Neural cell (in vitro differentiated cells): ENCODE measurements around the gene KRTAP7-1. TPM values are rescaled to one million over a fixed set of nuclear protein-coding genes. Genes with fewer than 3 reads are reported as not detected.

Experiments used
- H2AFZ ChIP-seq: fragments of 200-600, 300-800 bp; sonication (generic), shearing (Covaris generic); 2 replicates; pipeline ENCODE4 v1.6.0; 2014; ENCODE audit warnings: low read depth, mild to moderate bottlenecking, antibody characterized with exemption, low read length, moderate library complexity
- H3F3A ChIP-seq: fragments of 200-600 bp; shearing (Covaris generic); 2 replicates; pipeline ENCODE4 v1.6.1; 2016; ENCODE audit warnings: mild to moderate bottlenecking, moderate library complexity, mixed read lengths, antibody characterized with exemption, low read length; ENCODE audit not compliant: insufficient read depth, poor library complexity, severe bottlenecking
- H3K27ac ChIP-seq: fragments of 200-600, 300-800 bp; sonication (generic), shearing (Covaris generic); 2 replicates; pipeline ENCODE4 v1.5.1; 2014; ENCODE audit warnings: mild to moderate bottlenecking, low read length, moderate library complexity
- H3K27me3 ChIP-seq: fragments of 300-800, 200-600 bp; sonication (generic), shearing (Covaris generic); 2 replicates; pipeline ENCODE4 v1.6.0; 2014; ENCODE audit warnings: mild to moderate bottlenecking, low read depth, low read length, moderate library complexity; ENCODE audit not compliant: insufficient read depth
- H3K36me3 ChIP-seq: fragments of 300-800, 200-600 bp; sonication (generic), shearing (Covaris generic); 2 replicates; pipeline ENCODE4 v1.5.1; 2014; ENCODE audit warnings: mild to moderate bottlenecking, antibody characterized with exemption, low read length, moderate library complexity; ENCODE audit not compliant: insufficient read depth
- H3K4me2 ChIP-seq: fragments of 300-800, 200-600 bp; sonication (generic), shearing (Covaris generic); 2 replicates; pipeline ENCODE4 v1.6.0; 2014; ENCODE audit warnings: mild to moderate bottlenecking, low read length
- H3K4me3 ChIP-seq: fragments of 300-800, 200-600 bp; sonication (generic), shearing (Covaris generic); 2 replicates; pipeline ENCODE4 v1.5.1; 2014; ENCODE audit warnings: mild to moderate bottlenecking, low read length, moderate library complexity
- H3K79me2 ChIP-seq: fragments of 200-600 bp; shearing (Covaris generic); replicated peaks from 2 replicates; pipeline ENCODE4 v1.6.0; 2014; ENCODE audit warnings: mild to moderate bottlenecking, low read length, moderate library complexity; ENCODE audit not compliant: insufficient read depth
- H3K9ac ChIP-seq: fragments of 300-800, 200-600 bp; sonication (generic), shearing (Covaris generic); 2 replicates; pipeline ENCODE4 v1.6.1; 2016; ENCODE audit warnings: mild to moderate bottlenecking, low read length, mixed read lengths
- H3K9me2 ChIP-seq: fragments of 200-600 bp; shearing (Covaris generic); 2 replicates; pipeline ENCODE4 v1.6.1; 2016; ENCODE audit warnings: mild to moderate bottlenecking, low read length, mixed read lengths; ENCODE audit not compliant: insufficient read depth
- H3K9me3 ChIP-seq: fragments of 200-600, 300-800 bp; sonication (generic), shearing (Covaris generic); 2 replicates; pipeline ENCODE4 v1.6.1; 2016; ENCODE audit warnings: mild to moderate bottlenecking, mixed run types, low read length, moderate library complexity, mixed read lengths
- H4K20me1 ChIP-seq: fragments of 200-600 bp; shearing (Covaris generic); 2 replicates; pipeline ENCODE4 v1.6.1; 2016; ENCODE audit warnings: mild to moderate bottlenecking, mixed run types; ENCODE audit not compliant: insufficient read depth
- EP300 ChIP-seq: fragments of 450-650 bp; conservative IDR thresholded peaks from 2 replicates; pipeline ENCODE4 v1.6.1; 2014; ENCODE audit warnings: antibody characterized with exemption, mild to moderate bottlenecking, moderate library complexity; ENCODE audit not compliant: poor library complexity, severe bottlenecking
- EZH2 ChIP-seq: fragments of 200-600, 300-800 bp; shearing (Covaris generic), sonication (generic); IDR thresholded peaks from 2 replicates; pipeline ENCODE4 v1.6.1; 2014; ENCODE audit warnings: antibody characterized with exemption, low read length, borderline replicate concordance, mild to moderate bottlenecking; ENCODE audit not compliant: insufficient read depth, poor library complexity, severe bottlenecking
- MXI1 ChIP-seq: fragments of 450-650 bp; conservative IDR thresholded peaks from 2 replicates; pipeline ENCODE4 v1.6.1; 2014; ENCODE audit warnings: antibody characterized with exemption, mild to moderate bottlenecking; ENCODE audit not compliant: poor library complexity, severe bottlenecking
- POLR2AphosphoS5 ChIP-seq: IDR thresholded peaks from 2 replicates; pipeline ENCODE4 v1.6.1; 2012
- RAD21 ChIP-seq: fragments of 450-650 bp; conservative IDR thresholded peaks from 2 replicates; pipeline ENCODE4 v1.6.1; 2014; ENCODE audit warnings: antibody characterized with exemption, mild to moderate bottlenecking, moderate library complexity
- REST ChIP-seq: IDR thresholded peaks from 2 replicates; pipeline ENCODE4 v1.6.1; 2012; ENCODE audit warnings: borderline replicate concordance
- SMC3 ChIP-seq: fragments of 450-650 bp; conservative IDR thresholded peaks from 2 replicates; pipeline ENCODE4 v1.6.1; 2014; ENCODE audit warnings: antibody characterized with exemption, mild to moderate bottlenecking, moderate library complexity; ENCODE audit not compliant: poor library complexity
- TAF1 ChIP-seq: IDR thresholded peaks from 2 replicates; pipeline ENCODE4 v1.6.1; 2012; ENCODE audit warnings: low read depth
- polyA minus RNA-seq: library from RNA; depleted of rRNA, polyadenylated mRNA; stranded (reverse); fragments of >200 nt; gene quantifications from 2 replicates; pipeline ENCODE4 v1.2.3, GENCODE V29; 2014
- polyA plus RNA-seq: library from polyadenylated mRNA; depleted of rRNA; stranded (reverse); fragments of >200 nt; gene quantifications from 2 replicates; pipeline ENCODE4 v1.2.3, GENCODE V29; 2014
- TF ChIP-seq, protein P1 (sequence below): fragments of 450-650 bp; IDR thresholded peaks from 2 replicates; pipeline ENCODE4 v1.5.1; 2014; ENCODE audit warnings: antibody characterized with exemption, mild to moderate bottlenecking, moderate library complexity; ENCODE audit not compliant: poor library complexity, severe bottlenecking

The KRTAP7-1 gene
- not detected in 2 replicates for polyA plus RNA-seq
- polyA minus RNA-seq = not detected in 2 replicates

- TF ChIP-seq RAD21 = no peak
- TF ChIP-seq, protein P1, sequence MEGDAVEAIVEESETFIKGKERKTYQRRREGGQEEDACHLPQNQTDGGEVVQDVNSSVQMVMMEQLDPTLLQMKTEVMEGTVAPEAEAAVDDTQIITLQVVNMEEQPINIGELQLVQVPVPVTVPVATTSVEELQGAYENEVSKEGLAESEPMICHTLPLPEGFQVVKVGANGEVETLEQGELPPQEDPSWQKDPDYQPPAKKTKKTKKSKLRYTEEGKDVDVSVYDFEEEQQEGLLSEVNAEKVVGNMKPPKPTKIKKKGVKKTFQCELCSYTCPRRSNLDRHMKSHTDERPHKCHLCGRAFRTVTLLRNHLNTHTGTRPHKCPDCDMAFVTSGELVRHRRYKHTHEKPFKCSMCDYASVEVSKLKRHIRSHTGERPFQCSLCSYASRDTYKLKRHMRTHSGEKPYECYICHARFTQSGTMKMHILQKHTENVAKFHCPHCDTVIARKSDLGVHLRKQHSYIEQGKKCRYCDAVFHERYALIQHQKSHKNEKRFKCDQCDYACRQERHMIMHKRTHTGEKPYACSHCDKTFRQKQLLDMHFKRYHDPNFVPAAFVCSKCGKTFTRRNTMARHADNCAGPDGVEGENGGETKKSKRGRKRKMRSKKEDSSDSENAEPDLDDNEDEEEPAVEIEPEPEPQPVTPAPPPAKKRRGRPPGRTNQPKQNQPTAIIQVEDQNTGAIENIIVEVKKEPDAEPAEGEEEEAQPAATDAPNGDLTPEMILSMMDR = no peak
- no peaks in the 10 kb centered on the region for H3K79me2 ChIP-seq
- H3K4me3 ChIP-seq = no peak within 1 kb of the TSS
- no peaks in the 10 kb centered on the region for H3K36me3 ChIP-seq
- H3K9me3 ChIP-seq = peaks cover 3% of the 10 kb centered on the region
- H3K9me2 ChIP-seq = no peaks in the 10 kb centered on the region
- H3F3A ChIP-seq = no peaks in the 10 kb centered on the region
- H3K9ac ChIP-seq = no peak within 1 kb of the TSS
- no peak within 1 kb of the TSS for H2AFZ ChIP-seq
- H4K20me1 ChIP-seq = no peaks in the 10 kb centered on the region
- H3K27ac ChIP-seq = no peak within 1 kb of the TSS
- no peaks in the 10 kb centered on the region for H3K27me3 ChIP-seq
- no peak within 1 kb of the TSS for H3K4me2 ChIP-seq
Measured at GRCh38 chr21:30829659-30830058, at the start of gene KRTAP7-1. KRTAP7-1 (minus strand) TSS chr21:30829759; CDS start chr21:30829698, 61 bp downstream.

DNA sequence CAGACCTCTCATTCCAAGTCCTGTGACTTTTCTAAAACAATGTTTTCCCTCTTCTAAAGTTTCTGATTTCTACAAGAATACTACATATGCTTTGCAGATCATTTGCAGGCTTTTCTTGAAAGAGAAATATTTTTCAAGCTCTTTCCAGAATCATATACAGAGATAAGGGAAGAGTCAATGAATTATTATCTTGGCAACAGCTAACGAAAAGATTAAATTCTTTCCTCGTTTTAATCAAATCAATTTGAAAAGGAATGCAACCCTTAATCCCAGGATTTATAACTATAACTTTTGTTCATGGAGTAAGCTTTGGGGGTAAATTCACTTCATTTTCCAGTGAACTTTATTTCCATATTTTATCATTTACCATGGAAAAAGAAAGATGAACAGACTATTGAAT lies 45.0 kb upstream of the KRTAP7-1 start:
- H3K27ac ChIP-seq = no peak overlapping the region
- no peaks in the 10 kb centered on the region for H4K20me1 ChIP-seq
- no peaks in the 10 kb centered on the region for H3K27me3 ChIP-seq
- H3K9me3 ChIP-seq = no peaks in the 10 kb centered on the region
- TF ChIP-seq EP300 = no peak
- TF ChIP-seq RAD21 = no peak
- TF ChIP-seq REST = no peak
- TF ChIP-seq, protein P1 = no peak
- no peak for TF ChIP-seq TAF1
- TF ChIP-seq POLR2AphosphoS5 = no peak
- no peak for TF ChIP-seq MXI1
- no peak for TF ChIP-seq SMC3
- TF ChIP-seq EZH2 = no peak
- H3K4me3 ChIP-seq = no peak overlapping the region
- H2AFZ ChIP-seq = no peak overlapping the region
- no peaks in the 10 kb centered on the region for H3K36me3 ChIP-seq
- H3F3A ChIP-seq = no peaks in the 10 kb centered on the region
- no peak overlapping the region for H3K9ac ChIP-seq
- H3K79me2 ChIP-seq = no peaks in the 10 kb centered on the region
- H3K4me2 ChIP-seq = no peak overlapping the region
- H3K9me2 ChIP-seq = no peaks in the 10 kb centered on the region
